ENCODE data around the gene ZBTB11.
"Not testable (repeated sequence)": the region's sequence is repeated elsewhere in the genome, so short reads cannot be mapped to it uniquely, and the experiment has no call there.

The ZBTB11 gene

GRCh38 chr3:101613014-101613413 is 63.9 kb downstream of the ZBTB11 start:
- ATAC-seq: not testable (repeated sequence)

- ATAC-seq: no peak
These were observed 65.9 kb downstream of the ZBTB11 start for GRCh38 chr3:101611023-101611422.

- ATAC-seq: not testable (repeated sequence)
These were observed 71.5 kb downstream of the ZBTB11 start for GRCh38 chr3:101605398-101605797.

GRCh38 chr3:101603184-101603583 is 73.7 kb downstream of the ZBTB11 start:
- ATAC-seq: no peak

GRCh38 chr3:101602731-101603130 is 74.2 kb downstream of the ZBTB11 start:
- no peak for ATAC-seq
